SK-N-SH (cell line): ENCODE measurements around the gene CFAP206. TPM values are rescaled to one million over a fixed set of nuclear protein-coding genes. Genes with fewer than 3 reads are reported as not detected.

Experiments used
- CTCF ChIA-PET: fragments of 300-600, 350-600 bp; formaldehyde crosslinking; extraction: SDS; loops from one replicate; lab custom pipeline; 2021; lab: Yijun Ruan, JAX
- POLR2A ChIA-PET: fragments of 350-600 bp; sonication (Branson Sonifier 250); formaldehyde crosslinking; extraction: SDS; loops from one replicate; lab custom pipeline; 2020; ENCODE audit warnings: antibody characterized with exemption, inconsistent platforms; lab: Yijun Ruan, JAX
- DNase-seq: peaks from one replicate; pipeline ENCODE4 v3.0.0; 2012
- H2AFZ ChIP-seq: fragments of 200-600 bp; sonication (generic); 2 replicates; pipeline ENCODE4 v1.8.1; 2016; ENCODE audit warnings: antibody characterized with exemption, mild to moderate bottlenecking, low read depth
- H3F3A ChIP-seq: fragments of 200-600 bp; sonication (generic); replicated peaks from 2 replicates; pipeline ENCODE3; 2016; ENCODE audit warnings: antibody characterized with exemption, mild to moderate bottlenecking; ENCODE audit not compliant: insufficient read depth
- H3K27ac ChIP-seq, 2 experiments: fragments of 200-500 bp in 1 of 2; fragments of 200-600 bp in 1 of 2; sonication (Bioruptor generic) in 1 of 2; sonication (generic), shearing (Covaris generic) in 1 of 2; 2 replicates each; pipeline versions ENCODE4 v1.5.1 to v1.6.1; 2014 to 2016; ENCODE audit warnings: low read depth in 2 of 2, inconsistent platforms in 1 of 2, low read length in 1 of 2, mild to moderate bottlenecking in 1 of 2, mixed read lengths in 1 of 2
- H3K27me3 ChIP-seq: fragments of 200-600 bp; sonication (generic), shearing (Covaris generic); 2 replicates; pipeline ENCODE4 v1.6.1; 2016; ENCODE audit warnings: mixed run types; ENCODE audit not compliant: insufficient read depth
- H3K36me3 ChIP-seq, 2 experiments: fragments of 200-500 bp in 1 of 2; fragments of 200-600 bp in 1 of 2; sonication (Bioruptor generic) in 1 of 2; sonication (generic) in 1 of 2; replicated peaks in 1 of 2; 2 replicates each; pipeline versions ENCODE3 to v1.5.1; 2014 to 2016; ENCODE audit warnings: low read length in 1 of 2, mild to moderate bottlenecking in 1 of 2; ENCODE audit not compliant: insufficient read depth in 2 of 2, control insufficient read depth in 1 of 2
- H3K4me1 ChIP-seq, 2 experiments: fragments of 200-500 bp in 1 of 2; fragments of 200-600 bp in 1 of 2; sonication (Bioruptor generic) in 1 of 2; sonication (generic), shearing (Covaris generic) in 1 of 2; 2 replicates each; pipeline versions ENCODE4 v1.5.1 to v1.6.1; 2014 to 2016; ENCODE audit warnings: low read depth in 1 of 2, low read length in 1 of 2, mixed run types in 1 of 2; ENCODE audit not compliant: insufficient read depth in 2 of 2, control insufficient read depth in 1 of 2
- H3K4me2 ChIP-seq: fragments of 200-600 bp; sonication (generic), shearing (Covaris generic); 2 replicates; pipeline ENCODE4 v1.6.1; 2017; ENCODE audit warnings: mixed run types
- H3K4me3 ChIP-seq, 2 experiments: fragments of 200-500 bp in 1 of 2; fragments of 200-600 bp in 1 of 2; sonication (Bioruptor generic) in 1 of 2; sonication (generic), shearing (Covaris generic) in 1 of 2; 2 replicates each; pipeline versions ENCODE4 v1.5.1 to v1.8.1; 2014 to 2016; ENCODE audit warnings: low read depth in 2 of 2, inconsistent platforms in 1 of 2, low read length in 1 of 2, mild to moderate bottlenecking in 1 of 2, mixed read lengths in 1 of 2, moderate library complexity in 1 of 2
- H3K79me2 ChIP-seq: fragments of 200-600 bp; sonication (generic); 2 replicates; pipeline ENCODE4 v1.8.1; 2017; ENCODE audit warnings: mild to moderate bottlenecking; ENCODE audit not compliant: insufficient read depth
- H3K9ac ChIP-seq: fragments of 200-600 bp; sonication (generic); 2 replicates; pipeline ENCODE4 v1.6.1; 2017; ENCODE audit warnings: mixed run types
- H3K9me2 ChIP-seq: fragments of 200-600 bp; sonication (generic); 2 replicates; pipeline ENCODE4 v1.6.1; 2017; ENCODE audit warnings: mixed run types
- H3K9me3 ChIP-seq: fragments of 200-600 bp; sonication (generic); 2 replicates; pipeline ENCODE4 v1.6.1; 2017; ENCODE audit warnings: mixed run types, mild to moderate bottlenecking, moderate library complexity
- H4K20me1 ChIP-seq: fragments of 200-600 bp; sonication (generic); 2 replicates; pipeline ENCODE4 v1.6.1; 2017; ENCODE audit warnings: mild to moderate bottlenecking, mixed run types; ENCODE audit not compliant: insufficient read depth
- CHD2 ChIP-seq: fragments of 150-350 bp; IDR thresholded peaks from 2 replicates; pipeline ENCODE4 v1.6.1; 2018; ENCODE audit warnings: low read length; ENCODE audit not compliant: partially characterized antibody
- CTCF ChIP-seq: fragments of 200-600 bp; sonication (generic); IDR thresholded peaks from 2 replicates; pipeline ENCODE4 v1.6.1; 2017; ENCODE audit warnings: antibody characterized with exemption, mild to moderate bottlenecking, moderate library complexity
- FOXJ3 ChIP-seq: sonication (generic); formaldehyde crosslinking; IDR thresholded peaks from 2 replicates; pipeline ENCODE4 v1.5.1; 2020; ENCODE audit warnings: mild to moderate bottlenecking, missing genetic modification reagents
- MAX ChIP-seq: IDR thresholded peaks from 2 replicates; pipeline ENCODE4 v1.4.0; 2012; ENCODE audit warnings: low read depth
- MXI1 ChIP-seq: IDR thresholded peaks from 2 replicates; pipeline ENCODE4 v1.6.1; 2012; ENCODE audit warnings: mild to moderate bottlenecking, low read depth, low read length, improper control_type of control experiment
- NRF1 ChIP-seq: IDR thresholded peaks from 2 replicates; pipeline ENCODE4 v1.6.1; 2012; ENCODE audit warnings: low read depth, mild to moderate bottlenecking, low read length
- POLR2AphosphoS5 ChIP-seq: IDR thresholded peaks from 2 replicates; pipeline ENCODE4 v1.6.1; 2012; ENCODE audit warnings: low read depth, low read length
- RAD21 ChIP-seq: IDR thresholded peaks from 2 replicates; pipeline ENCODE4 v1.6.1; 2012; ENCODE audit warnings: mild to moderate bottlenecking, low read length
- SIN3A ChIP-seq: IDR thresholded peaks from 2 replicates; pipeline ENCODE4 v1.6.1; 2012; ENCODE audit warnings: low read depth, mild to moderate bottlenecking, low read length, moderate library complexity, borderline replicate concordance
- TCF12 ChIP-seq: IDR thresholded peaks from 2 replicates; pipeline ENCODE4 v1.4.0; 2012
- YY1 ChIP-seq: IDR thresholded peaks from 2 replicates; pipeline ENCODE4 v1.4.0; 2012; ENCODE audit warnings: low read depth, mild to moderate bottlenecking
- WGBS: methylation state at CpG from one replicate; pipeline ENCODE4 v1.1.6; 2017; ENCODE audit warnings: low lambda C conversion rate; 5-methylcytosine and 5-hydroxymethylcytosine counted together
- polyA plus RNA-seq, 3 experiments: library from polyadenylated mRNA; depleted of rRNA; stranded (reverse); fragments of >200 nt; gene quantifications; 2 replicates each; pipeline ENCODE4 v1.2.3, GENCODE V29; 2012

The CFAP206 gene, protein sequence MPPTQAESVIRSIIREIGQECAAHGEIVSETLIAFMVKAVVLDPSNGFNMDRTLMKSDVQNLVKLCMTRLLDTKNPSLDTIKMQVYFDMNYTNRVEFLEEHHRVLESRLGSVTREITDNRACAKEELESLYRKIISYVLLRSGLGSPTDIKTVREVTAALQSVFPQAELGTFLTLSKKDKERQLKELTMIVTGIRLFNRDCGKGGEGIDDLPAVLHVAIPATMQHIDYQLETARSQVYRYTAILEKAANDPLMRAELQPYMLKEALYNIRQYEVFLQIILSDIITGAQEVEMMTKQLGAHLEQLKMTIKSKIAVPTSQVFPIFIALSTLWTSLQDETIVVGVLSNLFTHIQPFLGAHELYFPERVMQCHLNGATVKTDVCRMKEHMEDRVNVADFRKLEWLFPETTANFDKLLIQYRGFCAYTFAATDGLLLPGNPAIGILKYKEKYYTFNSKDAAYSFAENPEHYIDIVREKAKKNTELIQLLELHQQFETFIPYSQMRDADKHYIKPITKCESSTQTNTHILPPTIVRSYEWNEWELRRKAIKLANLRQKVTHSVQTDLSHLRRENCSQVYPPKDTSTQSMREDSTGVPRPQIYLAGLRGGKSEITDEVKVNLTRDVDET
- polyA plus RNA-seq (2012; rRNA removed), result 0.46 and 0.78 TPM in 2 replicates
- polyA plus RNA-seq (2012; cell fraction: cytosol; rRNA removed), result 0.54 and 0.68 TPM in 2 replicates
- polyA plus RNA-seq (2012; cell fraction: nucleus; rRNA removed), result 0.60 and 0.86 TPM in 2 replicates

GRCh38 chr6:87407901-87408720 is at the start of gene CFAP206:
CFAP206 (plus strand) TSS chr6:87407972; CDS start chr6:87409840, 1,868 bp downstream.
- DNase-seq, result peak; percentile 93
- H3F3A ChIP-seq, result peaks cover 8% of the 10 kb centered on the region
- H3K4me2 ChIP-seq, result peak within 1 kb of the TSS; percentile 73
- peak within 1 kb of the TSS; percentile 56 for H3K9ac ChIP-seq
- TF ChIP-seq SIN3A (0 out of 2 replicates have a peak, but pooled peaks have one; percentile 29), CHD2 (peak; percentile 8), MAX (peak; percentile 7; the same call in 1 of the 2 replicates), YY1 (0 out of 2 replicates have a peak, but pooled peaks have one; percentile 56), NRF1 (peak; percentile 93), CTCF (peak; percentile 29), MXI1 (peak; percentile 8; the same call in 1 of the 2 replicates), TCF12 (no peak), RAD21 (no peak), FOXJ3 (CRISPR knock-in tag) (no peak), POLR2AphosphoS5 (peak; percentile 38; the same call in 1 of the 2 replicates)
- CTCF ChIA-PET, result interaction anchor here (1.0 to 2.2 kb wide), 3 partner anchors 15 to 86 kb away, joined by 3 to 10 read pairs (median 4); partner anchors contain the start of gene SMIM8
- H3K9me2 ChIP-seq, result no peaks in the 10 kb centered on the region
- peak within 1 kb of the TSS; percentile 93 to 96 for H3K4me3 ChIP-seq
- H3K36me3 ChIP-seq, result no peaks in the 10 kb centered on the region
- peak within 1 kb of the TSS; percentile 87 to 95 for H3K27ac ChIP-seq
- peak within 1 kb of the TSS; percentile 99 for H2AFZ ChIP-seq
- H4K20me1 ChIP-seq, result no peaks in the 10 kb centered on the region
- no peaks in the 10 kb centered on the region for H3K27me3 ChIP-seq
- no peaks in the 10 kb centered on the region for H3K79me2 ChIP-seq
- no peaks in the 10 kb centered on the region for H3K9me3 ChIP-seq
- POLR2A ChIA-PET, result interaction anchor here (0.9 to 1.5 kb wide), 2 partner anchors 64 to 1766 kb away, joined by 3 to 4 read pairs; partner anchors contain the start of genes SLC35A1 and SYNCRIP
- WGBS, result 0% methylated on average over 5 of the region's 82 CpGs
- H3K4me1 ChIP-seq, result peaks cover 0 to 2% of the 10 kb centered on the region in 2 experiments; a peak in 1 of 4 replicates
